DOHH2 (cell line): Measurements from ENCODE around the gene NANOS1.

Experiments used
- EZH2phosphoT487 ChIP-seq: fragments of 200-600 bp; sonication (generic); IDR thresholded peaks from 2 replicates; pipeline ENCODE4 v1.6.1; 2017; ENCODE audit warnings: borderline replicate concordance, mild to moderate bottlenecking, antibody characterized with exemption, low read length, moderate library complexity, mixed read lengths
- TF ChIP-seq, protein P1 (sequence below): fragments of 200-600 bp; sonication (generic); IDR thresholded peaks from one replicate; pipeline ENCODE4 v1.5.1; 2014; ENCODE audit warnings: antibody characterized with exemption, mild to moderate bottlenecking, low read depth, low read length; ENCODE audit not compliant: poor library complexity, severe bottlenecking

GRCh38 chr10:118981946-118982345 lies 47.6 kb upstream of the NANOS1 start:
- TF ChIP-seq, protein P1, sequence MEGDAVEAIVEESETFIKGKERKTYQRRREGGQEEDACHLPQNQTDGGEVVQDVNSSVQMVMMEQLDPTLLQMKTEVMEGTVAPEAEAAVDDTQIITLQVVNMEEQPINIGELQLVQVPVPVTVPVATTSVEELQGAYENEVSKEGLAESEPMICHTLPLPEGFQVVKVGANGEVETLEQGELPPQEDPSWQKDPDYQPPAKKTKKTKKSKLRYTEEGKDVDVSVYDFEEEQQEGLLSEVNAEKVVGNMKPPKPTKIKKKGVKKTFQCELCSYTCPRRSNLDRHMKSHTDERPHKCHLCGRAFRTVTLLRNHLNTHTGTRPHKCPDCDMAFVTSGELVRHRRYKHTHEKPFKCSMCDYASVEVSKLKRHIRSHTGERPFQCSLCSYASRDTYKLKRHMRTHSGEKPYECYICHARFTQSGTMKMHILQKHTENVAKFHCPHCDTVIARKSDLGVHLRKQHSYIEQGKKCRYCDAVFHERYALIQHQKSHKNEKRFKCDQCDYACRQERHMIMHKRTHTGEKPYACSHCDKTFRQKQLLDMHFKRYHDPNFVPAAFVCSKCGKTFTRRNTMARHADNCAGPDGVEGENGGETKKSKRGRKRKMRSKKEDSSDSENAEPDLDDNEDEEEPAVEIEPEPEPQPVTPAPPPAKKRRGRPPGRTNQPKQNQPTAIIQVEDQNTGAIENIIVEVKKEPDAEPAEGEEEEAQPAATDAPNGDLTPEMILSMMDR: no peak
- TF ChIP-seq EZH2phosphoT487: no peak
